ENCODE measurements around the gene R3HDM2. TPM values are rescaled to one million over a fixed set of nuclear protein-coding genes. Genes with fewer than 3 reads are reported as not detected.

Gene R3HDM2
- total RNA-seq, 2 experiments from 2014 or later, result 53.8 to 82.4 TPM

GRCh38 chr12:57455374-57456144 is 24.7 kb upstream of the R3HDM2 start:
- Mint-ChIP-seq H3K4me3 (peak overlapping the region; percentile 63), H3K27ac (peak overlapping the region; percentile 4), H3K9me3 (ENCODE audit: low read depth) (no peaks in the 10 kb centered on the region), H3K36me3 (no peaks in the 10 kb centered on the region), H3K4me1 (peaks cover 29% of the 10 kb centered on the region), H3K27me3 (peaks cover 5% of the 10 kb centered on the region)
- CTCF ChIA-PET, result interaction anchor here (0.7 to 15.0 kb wide), 39 partner anchors 8 to 241 kb away, joined by 3 to 144 read pairs (median 4); partner anchors contain the start of genes INHBC and OS9
- ATAC-seq (no peak), DNase-seq (no peak)

DNA sequence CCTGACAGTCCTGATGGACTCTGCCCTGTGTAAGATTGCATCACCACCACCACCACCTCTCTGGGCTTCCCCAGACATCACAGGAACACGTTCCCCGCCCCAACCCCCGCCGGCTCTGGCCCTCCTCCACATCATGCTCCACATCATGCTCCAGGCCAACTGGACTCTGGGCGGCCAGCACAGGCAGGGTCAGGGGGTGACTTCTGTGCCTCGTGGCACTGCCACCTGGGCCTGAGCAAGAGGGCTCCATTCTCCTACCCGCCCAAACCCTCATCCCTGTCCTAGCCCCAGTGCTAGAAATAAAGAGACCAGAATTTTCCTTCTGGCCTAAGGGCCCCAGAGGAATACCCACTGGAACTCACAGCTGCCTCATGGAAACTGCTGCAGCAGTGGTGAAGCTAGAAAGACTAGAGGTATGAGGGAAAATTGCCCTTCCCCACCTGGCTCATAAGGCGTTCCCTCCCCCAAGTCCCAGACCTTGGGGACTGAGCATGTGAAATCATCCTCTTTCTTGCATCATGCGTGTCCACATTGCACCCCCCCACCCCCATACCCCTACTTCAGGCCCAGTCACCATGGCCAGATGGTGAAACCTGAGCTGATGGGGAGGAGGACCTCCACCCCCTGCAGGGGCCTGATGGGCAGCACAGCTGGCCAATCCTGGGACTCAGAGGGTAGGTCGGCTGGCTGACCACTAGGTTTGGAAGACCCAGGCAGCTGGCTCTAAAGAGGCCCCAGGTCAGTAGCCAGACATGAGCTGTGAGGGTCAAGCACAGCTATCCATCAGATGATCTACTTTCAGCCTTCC is 23.9 kb upstream of the R3HDM2 start, which contains the start of gene INHBE:
TSS of gene INHBE (plus strand) at position 742 of the 808 bp plus-strand sequence. CDS start 230 bp downstream, outside the sequence.
- CTCF ChIA-PET, result interaction anchor here (0.7 to 15.0 kb wide), 29 partner anchors 8 to 241 kb away, joined by 3 to 144 read pairs (median 5); partner anchors contain the start of genes ARHGAP9 and INHBC
- DNase-seq (no peak), ATAC-seq (no peak)
- Mint-ChIP-seq H3K9me3 (ENCODE audit: low read depth) (no peaks in the 10 kb centered on the region), H3K4me1 (peaks cover 24% of the 10 kb centered on the region), H3K36me3 (no peaks in the 10 kb centered on the region), H3K27me3 (no peaks in the 10 kb centered on the region), H3K4me3 (peak within 1 kb of the TSS; percentile 63), H3K27ac (peak within 1 kb of the TSS; percentile 13)

DNA sequence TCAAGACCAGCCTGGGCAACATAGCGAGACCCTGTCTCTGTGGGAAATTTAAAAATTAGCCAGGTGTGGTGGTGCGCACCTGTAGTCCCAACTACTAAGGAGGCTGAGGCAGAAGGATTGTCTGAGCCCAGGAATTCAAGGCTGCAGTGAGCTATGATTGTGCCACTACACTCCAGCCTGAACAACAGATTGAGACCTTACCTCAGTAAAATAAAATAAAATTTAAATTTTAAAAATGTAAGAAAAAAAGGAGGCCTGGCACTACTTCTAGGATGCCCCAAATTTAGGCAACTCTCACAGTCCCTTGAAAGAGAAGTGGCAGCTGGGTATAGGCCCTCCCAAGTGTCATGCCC is 23.3 kb upstream of the R3HDM2 start:
- H3K4me3 Mint-ChIP-seq, result no peak overlapping the region

GRCh38 chr12:57452937-57453509 is 22.2 kb upstream of the R3HDM2 start:
- no peaks in the 10 kb centered on the region for H3K36me3 Mint-ChIP-seq
- H3K27ac Mint-ChIP-seq, result no peak overlapping the region
- DNase-seq, result peak; percentile 75
- CTCF ChIA-PET, result interaction anchor here (0.6 to 15.0 kb wide), 36 partner anchors 9 to 374 kb away, joined by 3 to 144 read pairs (median 5); partner anchors contain the start of genes ARHGAP9, B4GALNT1 and NEMP1
- peak; percentile 69 for ATAC-seq
- no peak overlapping the region for H3K4me3 Mint-ChIP-seq
- H3K9me3 Mint-ChIP-seq (ENCODE audit: low read depth), result no peaks in the 10 kb centered on the region
- no peaks in the 10 kb centered on the region for H3K27me3 Mint-ChIP-seq
- H3K4me1 Mint-ChIP-seq, result peaks cover 17% of the 10 kb centered on the region

More for the DNA sequence above, 23.3 kb upstream of the R3HDM2 start:
- Mint-ChIP-seq H3K4me1 (peaks cover 24% of the 10 kb centered on the region), H3K27ac (no peak overlapping the region), H3K27me3 (no peaks in the 10 kb centered on the region), H3K9me3 (ENCODE audit: low read depth) (no peaks in the 10 kb centered on the region), H3K36me3 (no peaks in the 10 kb centered on the region)
- DNase-seq (no peak), ATAC-seq (no peak)
- CTCF ChIA-PET, result interaction anchor here (0.8 to 15.0 kb wide), 15 partner anchors 9 to 240 kb away, joined by 3 to 144 read pairs (median 12); partner anchors contain the start of gene ARHGAP9

- ATAC-seq (peak; percentile 20), DNase-seq (no peak)
- peaks cover 17% of the 10 kb centered on the region for H3K4me1 Mint-ChIP-seq
- no peaks in the 10 kb centered on the region for H3K27me3 Mint-ChIP-seq
- CTCF ChIA-PET, result interaction anchor here (0.6 to 15.0 kb wide), 37 partner anchors 8 to 373 kb away, joined by 3 to 144 read pairs (median 5); partner anchors contain the start of gene NEMP1
- H3K27ac Mint-ChIP-seq, result peak overlapping the region; percentile 58
- no peaks in the 10 kb centered on the region for H3K36me3 Mint-ChIP-seq
- H3K4me3 Mint-ChIP-seq, result no peak overlapping the region
- H3K9me3 Mint-ChIP-seq (ENCODE audit: low read depth), result no peaks in the 10 kb centered on the region
Observed at GRCh38 chr12:57452181-57452936, 21.5 kb upstream of the R3HDM2 start.

GRCh38 chr12:57451233-57451778 is 20.5 kb upstream of the R3HDM2 start:
- CTCF ChIA-PET, result interaction anchor here (0.9 to 15.0 kb wide), 11 partner anchors 11 to 237 kb away, joined by 3 to 144 read pairs (median 17); a partner anchor contains a TSS
- Mint-ChIP-seq H3K27ac (no peak overlapping the region), H3K36me3 (no peaks in the 10 kb centered on the region)

GRCh38 chr12:57450057-57450456 is 19.2 kb upstream of the R3HDM2 start:
- Mint-ChIP-seq H3K27ac (no peak overlapping the region), H3K4me1 (peaks cover 10% of the 10 kb centered on the region), H3K36me3 (no peaks in the 10 kb centered on the region), H3K27me3 (no peaks in the 10 kb centered on the region), H3K4me3 (no peak overlapping the region), H3K9me3 (ENCODE audit: low read depth) (no peaks in the 10 kb centered on the region)
- DNase-seq (no peak), ATAC-seq (no peak)
- CTCF ChIA-PET, result interaction anchor here (0.9 to 15.0 kb wide), 7 partner anchors 9 to 324 kb away, joined by 3 to 144 read pairs (median 5); a partner anchor contains a TSS

More at GRCh38 chr12:57451233-57451778, 20.5 kb upstream of the R3HDM2 start:
- H3K4me1 Mint-ChIP-seq, result peaks cover 17% of the 10 kb centered on the region
- no peaks in the 10 kb centered on the region for H3K27me3 Mint-ChIP-seq
- DNase-seq (no peak), ATAC-seq (no peak)
- no peak overlapping the region for H3K4me3 Mint-ChIP-seq
- no peaks in the 10 kb centered on the region for H3K9me3 Mint-ChIP-seq (ENCODE audit: low read depth)

DNA sequence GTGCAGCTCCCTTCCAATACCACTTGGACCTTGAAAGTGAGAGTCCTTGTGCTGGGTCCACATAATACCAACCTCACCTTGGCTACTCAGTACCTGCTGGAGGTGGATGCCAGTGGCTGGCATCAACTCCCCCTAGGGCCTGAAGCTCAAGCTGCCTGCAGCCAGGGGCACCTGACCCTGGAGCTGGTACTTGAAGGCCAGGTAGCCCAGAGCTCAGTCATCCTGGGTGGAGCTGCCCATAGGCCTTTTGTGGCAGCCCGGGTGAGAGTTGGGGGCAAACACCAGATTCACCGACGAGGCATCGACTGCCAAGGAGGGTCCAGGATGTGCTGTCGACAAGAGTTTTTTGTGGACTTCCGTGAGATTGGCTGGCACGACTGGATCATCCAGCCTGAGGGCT is 18.5 kb upstream of the R3HDM2 start:
- H3K36me3 Mint-ChIP-seq, result no peaks in the 10 kb centered on the region
- ATAC-seq, result no peak
- no peaks in the 10 kb centered on the region for H3K9me3 Mint-ChIP-seq (ENCODE audit: low read depth)
- CTCF ChIA-PET, result interaction anchor here (0.6 to 5.1 kb wide), 5 partner anchors 9 to 184 kb away, joined by 3 to 27 read pairs (median 3); partner anchors contain the start of gene GLI1
- H3K4me1 Mint-ChIP-seq, result peaks cover 8% of the 10 kb centered on the region
- H3K4me3 Mint-ChIP-seq, result no peak overlapping the region
- no peak for DNase-seq
- H3K27me3 Mint-ChIP-seq, result no peaks in the 10 kb centered on the region
- no peak overlapping the region for H3K27ac Mint-ChIP-seq

- ATAC-seq, result no peak
- Mint-ChIP-seq H3K27me3 (no peaks in the 10 kb centered on the region), H3K4me1 (peaks cover 8% of the 10 kb centered on the region), H3K36me3 (no peaks in the 10 kb centered on the region), H3K27ac (no peak overlapping the region), H3K9me3 (ENCODE audit: low read depth) (no peaks in the 10 kb centered on the region), H3K4me3 (no peak overlapping the region)
- no peak for DNase-seq
- CTCF ChIA-PET, result interaction anchor here (1.1 to 1.9 kb wide), 3 partner anchors 10 to 141 kb away, joined by 3 to 9 read pairs (median 4); partner anchors contain the start of genes GLI1 and INHBC
Observed at GRCh38 chr12:57448669-57449068, 17.8 kb upstream of the R3HDM2 start.

DNA sequence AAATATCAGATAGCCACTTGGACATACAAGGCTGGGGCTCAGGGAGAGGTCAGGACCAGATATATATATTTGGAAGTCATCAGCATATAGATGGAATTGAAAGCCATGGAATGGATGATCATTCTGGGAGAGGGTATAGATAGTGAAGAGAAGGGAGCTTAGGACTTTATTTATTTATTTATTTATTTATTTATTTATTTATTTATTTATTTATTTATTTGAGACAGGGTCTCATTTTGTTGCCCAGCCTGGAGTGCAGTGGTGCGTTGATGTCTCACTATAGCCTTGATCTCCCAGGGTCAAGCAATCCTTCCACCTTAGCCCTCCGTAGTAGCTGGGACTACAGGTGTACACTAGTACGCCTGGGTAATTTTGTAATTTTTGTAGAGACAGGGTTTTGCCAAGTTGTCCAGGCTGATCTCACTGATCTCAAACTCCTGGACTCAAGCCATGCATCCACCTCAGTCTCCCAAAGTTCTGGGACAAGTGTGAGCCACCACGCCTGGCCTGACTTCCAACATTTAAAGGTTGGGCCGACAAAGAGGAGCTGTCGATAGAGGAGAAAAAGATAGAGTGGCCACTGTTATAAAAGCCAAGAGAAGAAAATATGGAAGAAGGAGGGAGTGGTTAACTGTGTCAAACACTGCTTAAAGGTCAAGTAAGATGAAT is 15.6 kb upstream of the R3HDM2 start:
- DNase-seq (no peak), ATAC-seq (no peak)
- peaks cover 2% of the 10 kb centered on the region for H3K4me1 Mint-ChIP-seq
- no peak overlapping the region for H3K27ac Mint-ChIP-seq
- H3K9me3 Mint-ChIP-seq (ENCODE audit: low read depth), result peaks cover 3% of the 10 kb centered on the region
- no peak overlapping the region for H3K4me3 Mint-ChIP-seq
- peaks cover 3% of the 10 kb centered on the region for H3K36me3 Mint-ChIP-seq
- CTCF ChIA-PET, result interaction anchor here (0.8 to 2.6 kb wide), 3 partner anchors 9 to 182 kb away, joined by 3 to 14 read pairs (median 12); partner anchors contain the start of gene INHBE
- H3K27me3 Mint-ChIP-seq, result no peaks in the 10 kb centered on the region

GRCh38 chr12:57444744-57445143 is 13.9 kb upstream of the R3HDM2 start:
- no peak for DNase-seq
- Mint-ChIP-seq H3K4me1 (peaks cover 2% of the 10 kb centered on the region), H3K4me3 (no peak overlapping the region), H3K27me3 (peaks cover 7% of the 10 kb centered on the region), H3K9me3 (ENCODE audit: low read depth) (peaks cover 6% of the 10 kb centered on the region), H3K36me3 (peaks cover 6% of the 10 kb centered on the region), H3K27ac (no peak overlapping the region)
- CTCF ChIA-PET, result interaction anchor here (0.8 to 2.5 kb wide), 7 partner anchors 8 to 143 kb away, joined by 3 to 12 read pairs (median 5); partner anchors contain the start of genes INHBC and INHBE
- no peak for ATAC-seq
